Effector CD8-positive, alpha-beta T cell (primary cell): Measurements from ENCODE around the gene PDK1.

Experiments
- DNase-seq: peaks from one replicate; lab custom pipeline; 2025; lab: John Stamatoyannopoulos, UW

Gene PDK1

GRCh38 chr2:172642301-172643020 lies 86.6 kb downstream of the PDK1 start:
- DNase-seq = no peak

- no peak for DNase-seq
Measured at GRCh38 chr2:172643142-172643541, 87.3 kb downstream of the PDK1 start.

- DNase-seq = no peak
Measured at GRCh38 chr2:172647439-172647838, 91.5 kb downstream of the PDK1 start.

GRCh38 chr2:172655091-172655837 lies 99.4 kb downstream of the PDK1 start:
- no peak for DNase-seq

- DNase-seq = no peak
Measured at GRCh38 chr2:172655838-172656573, 100.1 kb downstream of the PDK1 start.
